B cell (primary cell): ENCODE measurements around the gene RALA.

Source experiments
- EZH2 ChIP-seq: IDR thresholded peaks from 2 replicates; pipeline ENCODE4 v1.6.1; 2012; ENCODE audit warnings: borderline replicate concordance, low read depth, mild to moderate bottlenecking, moderate library complexity, low read length; ENCODE audit not compliant: insufficient read depth, poor library complexity, severe bottlenecking
- TF ChIP-seq, protein P1 (sequence below): fragments of 200-600 bp; IDR thresholded peaks from one replicate; pipeline ENCODE4 v1.8.0; 2022; ENCODE audit warnings: antibody characterized with exemption, mild to moderate bottlenecking

DNA sequence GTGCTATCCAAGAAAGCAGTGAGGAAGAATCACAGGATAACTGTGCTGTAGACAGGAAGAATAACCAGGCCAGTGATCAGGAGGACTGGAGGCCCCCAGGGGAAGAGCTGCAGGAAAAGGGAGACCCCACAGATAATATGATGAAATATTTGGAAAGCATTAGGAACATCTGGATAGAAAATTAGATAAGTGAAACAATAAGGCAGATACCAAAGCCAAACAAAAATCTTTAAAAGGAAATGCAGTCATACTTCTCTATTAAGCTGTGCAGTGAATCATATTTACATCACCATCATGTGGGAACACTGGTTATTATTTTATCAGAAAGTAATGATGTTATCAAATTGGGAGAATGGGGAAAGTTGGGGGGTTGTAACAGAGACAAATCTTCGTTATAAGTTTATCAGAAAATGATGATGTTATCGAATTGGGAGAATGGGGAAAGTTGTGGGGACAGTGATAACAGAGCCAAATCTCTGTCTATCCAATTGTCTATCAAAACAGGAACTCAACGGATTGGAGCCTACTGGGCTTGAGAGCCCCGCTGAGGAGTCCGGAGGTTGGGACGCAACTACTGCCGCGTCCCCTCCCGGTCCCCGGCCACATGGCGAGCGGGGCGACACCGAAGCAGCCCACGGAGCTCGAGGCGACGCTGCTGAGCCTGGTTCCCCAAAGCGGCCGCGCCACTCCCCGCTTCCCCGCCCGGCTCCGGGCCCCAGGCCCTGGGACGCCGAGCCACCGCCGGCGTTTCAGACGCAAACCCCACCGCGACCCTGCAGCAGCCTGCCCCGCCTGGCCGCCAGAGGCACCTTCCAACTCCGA lies 14.0 kb upstream of the RALA start:
- no peak for TF ChIP-seq EZH2
- TF ChIP-seq, protein P1, sequence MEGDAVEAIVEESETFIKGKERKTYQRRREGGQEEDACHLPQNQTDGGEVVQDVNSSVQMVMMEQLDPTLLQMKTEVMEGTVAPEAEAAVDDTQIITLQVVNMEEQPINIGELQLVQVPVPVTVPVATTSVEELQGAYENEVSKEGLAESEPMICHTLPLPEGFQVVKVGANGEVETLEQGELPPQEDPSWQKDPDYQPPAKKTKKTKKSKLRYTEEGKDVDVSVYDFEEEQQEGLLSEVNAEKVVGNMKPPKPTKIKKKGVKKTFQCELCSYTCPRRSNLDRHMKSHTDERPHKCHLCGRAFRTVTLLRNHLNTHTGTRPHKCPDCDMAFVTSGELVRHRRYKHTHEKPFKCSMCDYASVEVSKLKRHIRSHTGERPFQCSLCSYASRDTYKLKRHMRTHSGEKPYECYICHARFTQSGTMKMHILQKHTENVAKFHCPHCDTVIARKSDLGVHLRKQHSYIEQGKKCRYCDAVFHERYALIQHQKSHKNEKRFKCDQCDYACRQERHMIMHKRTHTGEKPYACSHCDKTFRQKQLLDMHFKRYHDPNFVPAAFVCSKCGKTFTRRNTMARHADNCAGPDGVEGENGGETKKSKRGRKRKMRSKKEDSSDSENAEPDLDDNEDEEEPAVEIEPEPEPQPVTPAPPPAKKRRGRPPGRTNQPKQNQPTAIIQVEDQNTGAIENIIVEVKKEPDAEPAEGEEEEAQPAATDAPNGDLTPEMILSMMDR = no peak
